D721Med (cell line): ENCODE data around the gene RAB34.

ENCODE experiments used
- DNase-seq: peaks from one replicate; pipeline ENCODE4 v3.0.0; 2011; ENCODE audit warnings: low spot score; ENCODE audit not compliant: insufficient read length
- FAIRE-seq: peaks from 2 replicates; lab custom pipeline; 2011; peaks lifted over from hg19 to GRCh38; lab: Jason Lieb, UNC
- CTCF ChIP-seq: IDR thresholded peaks from 2 replicates; pipeline ENCODE4 v1.5.1; 2012; ENCODE audit warnings: mild to moderate bottlenecking, control low read depth; ENCODE audit not compliant: insufficient read depth; ENCODE audit errors: missing control alignments

RAB34 gene

GRCh38 chr17:28744104-28744971 is 26.7 kb upstream of the RAB34 start:
- no peak for TF ChIP-seq CTCF
- FAIRE-seq, result no peak
- DNase-seq, result peak; percentile 54

- DNase-seq (peak; percentile 73), FAIRE-seq (no peak)
- TF ChIP-seq CTCF, result peak; percentile 12
Observed at GRCh38 chr17:28743243-28744103, 25.8 kb upstream of the RAB34 start, which contains the start of gene TRAF4. TRAF4 (plus strand) TSS chr17:28744011; CDS start chr17:28744113, 102 bp downstream.

- no peak for DNase-seq
- no peak for TF ChIP-seq CTCF
- FAIRE-seq, result no peak
Observed at GRCh38 chr17:28741358-28742349, 24.0 kb upstream of the RAB34 start.

- DNase-seq, result no peak
- no peak for TF ChIP-seq CTCF
- FAIRE-seq, result no peak
Observed at GRCh38 chr17:28740406-28741357, 23.0 kb upstream of the RAB34 start.

- DNase-seq (no peak), FAIRE-seq (no peak)
- no peak for TF ChIP-seq CTCF
Observed at GRCh38 chr17:28738680-28739384, 21.2 kb upstream of the RAB34 start.
